Activated naive CD4-positive, alpha-beta T cell treated with anti-CD3 and anti-CD28 coated beads for 36 hours (primary cell): Measurements from ENCODE around the gene TMEM123. TPM values are rescaled to one million over a fixed set of nuclear protein-coding genes. Genes with fewer than 3 reads are reported as not detected.
"Not testable (repeated sequence)": the region's sequence is repeated elsewhere in the genome, so short reads cannot be mapped to it uniquely, and the experiment has no call there.

Experiments
- CTCF ChIA-PET: fragments of 350-600 bp; sonication (Branson Sonifier 250); formaldehyde crosslinking; loops from one replicate; lab custom pipeline; 2021; ENCODE audit warnings: antibody characterized with exemption; lab: Charles Lee
- DNase-seq: peaks from one replicate; pipeline ENCODE4 v3.0.0-alpha.2; 2020
- H3K27ac Mint-ChIP-seq: one replicate; pipeline ENCODE4 v1.8.0; 2021; ENCODE audit warnings: mild to moderate bottlenecking, mixed read lengths
- H3K27me3 Mint-ChIP-seq: one replicate; pipeline ENCODE4 v1.8.0; 2021; ENCODE audit warnings: low read depth, mixed read lengths
- H3K36me3 Mint-ChIP-seq: one replicate; pipeline ENCODE4 v1.8.0; 2021; ENCODE audit warnings: low read depth, mixed read lengths
- H3K4me1 Mint-ChIP-seq: one replicate; pipeline ENCODE4 v1.8.0; 2021; ENCODE audit warnings: low read depth, mixed read lengths
- H3K4me3 Mint-ChIP-seq: one replicate; pipeline ENCODE4 v1.8.0; 2021; ENCODE audit warnings: mild to moderate bottlenecking, moderate library complexity, mixed read lengths
- H3K9me3 Mint-ChIP-seq: one replicate; pipeline ENCODE4 v1.8.0; 2021; ENCODE audit warnings: mixed read lengths
- intact Hi-C: fragments of 100-400 bp; cut with micrococcal nuclease; formaldehyde crosslinking; loops from one replicate; pipeline ENCODE4 v1.15.1; 2023
- total RNA-seq, 2 experiments: library from RNA; stranded (reverse); gene quantifications; one replicate each; pipeline ENCODE4 v1.2.3, GENCODE V29; 2021

TMEM123 gene
- total RNA-seq, 2 experiments from 2014 or later = 232 to 255 TPM

DNA sequence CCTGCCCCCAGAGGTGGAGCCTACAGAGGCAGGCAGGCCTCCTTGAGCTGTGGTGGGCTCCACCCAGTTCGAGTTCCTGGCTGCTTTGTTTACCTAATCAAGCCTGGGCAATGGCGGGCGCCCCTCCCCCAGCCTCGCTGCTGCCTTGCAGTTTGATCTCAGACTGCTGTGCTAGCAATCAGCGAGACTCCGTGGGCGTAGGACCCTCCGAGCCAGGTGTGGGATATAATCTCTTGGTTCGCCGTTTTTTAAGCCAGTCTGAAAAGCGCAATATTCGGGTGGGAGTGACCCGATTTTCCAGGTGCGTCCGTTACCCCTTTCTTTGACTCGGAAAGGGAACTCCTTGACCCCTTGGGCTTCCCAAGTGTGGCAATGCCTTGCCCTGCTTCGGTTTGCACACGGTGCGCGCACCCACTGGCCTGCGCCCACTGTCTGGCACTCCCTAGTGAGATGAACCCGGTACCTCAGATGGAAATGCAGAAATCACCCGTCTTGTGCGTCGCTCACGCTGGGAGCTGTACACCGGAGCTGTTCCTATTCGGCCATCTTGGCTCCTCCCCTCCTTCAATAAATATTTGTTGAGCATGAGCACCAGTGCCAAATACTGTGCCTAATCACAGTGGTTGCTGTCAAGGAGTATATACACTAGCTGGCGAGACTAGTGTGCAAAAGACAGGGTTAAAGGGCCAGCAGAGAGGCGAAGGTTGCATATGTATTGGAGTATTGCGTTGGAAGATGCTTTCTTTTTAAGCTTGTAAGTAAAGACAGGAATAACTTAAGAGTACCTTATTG is 77.7 kb downstream of the TMEM123 start:
- CTCF ChIA-PET = interaction anchor here (1.0 to 2.1 kb wide), 4 partner anchors 8 to 238 kb away, joined by 3 to 15 read pairs (median 4); no protein-coding TSS in a partner anchor

DNA sequence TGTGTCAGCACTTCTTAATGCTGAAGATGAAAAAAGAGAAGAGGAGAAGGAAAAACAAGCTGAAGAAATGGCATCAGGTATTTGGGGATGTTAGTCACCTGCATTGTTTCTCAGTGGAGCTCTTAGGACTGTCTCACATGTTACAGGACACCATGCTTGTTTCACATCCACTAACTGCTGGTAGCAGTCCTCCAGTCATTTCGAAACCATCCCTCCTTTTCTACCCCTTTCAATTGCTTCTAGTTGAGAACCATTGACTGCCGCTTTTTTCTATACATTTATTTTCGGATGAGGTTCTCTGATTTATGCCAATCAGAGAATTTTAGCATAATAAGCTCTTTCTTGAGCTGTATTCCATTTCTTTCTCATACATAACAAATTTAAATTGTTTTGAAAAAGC is 84.1 kb downstream of the TMEM123 start:
- H3K27me3 Mint-ChIP-seq = no peaks in the 10 kb centered on the region
- no peak for DNase-seq
- no peak overlapping the region for H3K4me3 Mint-ChIP-seq
- peaks cover 1% of the 10 kb centered on the region for H3K9me3 Mint-ChIP-seq
- H3K27ac Mint-ChIP-seq = peak overlapping the region; percentile 61
- peaks cover 31% of the 10 kb centered on the region for H3K4me1 Mint-ChIP-seq
- intact Hi-C loops = loop anchor here (1.0 kb wide), 1 partner anchor 85 kb away; no protein-coding TSS in a partner anchor
- CTCF ChIA-PET = interaction anchor here (0.6 to 3.8 kb wide), 8 partner anchors 15 to 245 kb away, joined by 3 to 19 read pairs (median 4); no protein-coding TSS in a partner anchor
- peaks cover 41% of the 10 kb centered on the region for H3K36me3 Mint-ChIP-seq

More for the DNA sequence above, 77.7 kb downstream of the TMEM123 start:
- DNase-seq, H3K27me3 Mint-ChIP-seq, intact Hi-C loops, H3K27ac Mint-ChIP-seq, H3K4me3 Mint-ChIP-seq, H3K9me3 Mint-ChIP-seq: not testable (repeated sequence)
- Mint-ChIP-seq H3K4me1 (peaks cover 28% of the 10 kb centered on the region), H3K36me3 (peaks cover 35% of the 10 kb centered on the region)

DNA sequence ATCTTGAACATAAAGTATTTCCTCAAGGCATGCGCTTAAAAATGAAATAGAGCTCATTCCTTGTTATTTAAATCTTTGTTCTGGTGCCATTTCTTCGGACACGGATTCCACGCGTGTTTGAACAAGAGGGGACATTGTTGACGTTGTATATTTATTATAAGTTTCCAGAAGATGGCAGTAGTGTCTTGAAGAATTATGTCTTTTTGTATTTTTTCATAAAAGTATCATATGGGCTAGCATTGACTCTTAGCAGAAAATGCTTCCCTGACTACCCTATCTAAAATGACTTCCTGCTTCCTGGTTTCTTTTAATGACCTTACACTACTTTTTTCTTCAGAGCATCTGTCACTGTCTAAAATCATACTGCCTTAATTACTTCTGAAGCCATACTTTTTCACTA is 85.2 kb downstream of the TMEM123 start:
- Mint-ChIP-seq H3K4me3 (no peak overlapping the region), H3K4me1 (peaks cover 34% of the 10 kb centered on the region), H3K27me3 (no peaks in the 10 kb centered on the region), H3K36me3 (peaks cover 45% of the 10 kb centered on the region), H3K9me3 (no peaks in the 10 kb centered on the region), H3K27ac (peak overlapping the region; percentile 1)
- CTCF ChIA-PET = interaction anchor here (0.7 to 3.8 kb wide), 13 partner anchors 8 to 299 kb away, joined by 3 to 19 read pairs (median 4); no protein-coding TSS in a partner anchor
- intact Hi-C loops = loop anchor here (1.0 kb wide), 4 partner anchors 63 to 299 kb away; no protein-coding TSS in a partner anchor
- DNase-seq = no peak

DNA sequence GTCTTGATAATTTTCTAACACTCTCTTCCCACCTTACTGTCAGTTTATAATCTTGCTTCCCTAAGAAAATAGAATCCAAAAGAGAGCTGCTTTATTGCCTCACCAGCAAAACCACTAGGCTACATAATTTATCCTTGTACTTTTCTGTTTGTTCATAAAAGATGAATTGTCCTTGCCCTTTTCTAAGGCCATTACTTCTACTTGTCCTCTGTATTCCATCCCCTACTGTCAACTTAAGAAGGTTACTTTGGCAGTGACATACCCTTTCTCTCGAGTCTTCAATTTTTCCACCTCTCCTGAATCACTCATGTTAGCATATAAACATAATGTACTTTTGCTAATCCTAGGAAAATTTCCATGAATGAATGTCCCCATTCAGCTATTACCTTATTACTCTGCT is 87.6 kb downstream of the TMEM123 start:
- peaks cover 50% of the 10 kb centered on the region for H3K4me1 Mint-ChIP-seq
- CTCF ChIA-PET = interaction anchor here (1.3 to 1.8 kb wide), 3 partner anchors 23 to 131 kb away, joined by 3 to 6 read pairs (median 6); no protein-coding TSS in a partner anchor
- DNase-seq = no peak
- H3K27me3 Mint-ChIP-seq = no peaks in the 10 kb centered on the region
- peaks cover 56% of the 10 kb centered on the region for H3K36me3 Mint-ChIP-seq
- H3K4me3 Mint-ChIP-seq = no peak overlapping the region
- H3K27ac Mint-ChIP-seq = no peak overlapping the region
- intact Hi-C loops = no loop called here
- peaks cover 1% of the 10 kb centered on the region for H3K9me3 Mint-ChIP-seq

DNA sequence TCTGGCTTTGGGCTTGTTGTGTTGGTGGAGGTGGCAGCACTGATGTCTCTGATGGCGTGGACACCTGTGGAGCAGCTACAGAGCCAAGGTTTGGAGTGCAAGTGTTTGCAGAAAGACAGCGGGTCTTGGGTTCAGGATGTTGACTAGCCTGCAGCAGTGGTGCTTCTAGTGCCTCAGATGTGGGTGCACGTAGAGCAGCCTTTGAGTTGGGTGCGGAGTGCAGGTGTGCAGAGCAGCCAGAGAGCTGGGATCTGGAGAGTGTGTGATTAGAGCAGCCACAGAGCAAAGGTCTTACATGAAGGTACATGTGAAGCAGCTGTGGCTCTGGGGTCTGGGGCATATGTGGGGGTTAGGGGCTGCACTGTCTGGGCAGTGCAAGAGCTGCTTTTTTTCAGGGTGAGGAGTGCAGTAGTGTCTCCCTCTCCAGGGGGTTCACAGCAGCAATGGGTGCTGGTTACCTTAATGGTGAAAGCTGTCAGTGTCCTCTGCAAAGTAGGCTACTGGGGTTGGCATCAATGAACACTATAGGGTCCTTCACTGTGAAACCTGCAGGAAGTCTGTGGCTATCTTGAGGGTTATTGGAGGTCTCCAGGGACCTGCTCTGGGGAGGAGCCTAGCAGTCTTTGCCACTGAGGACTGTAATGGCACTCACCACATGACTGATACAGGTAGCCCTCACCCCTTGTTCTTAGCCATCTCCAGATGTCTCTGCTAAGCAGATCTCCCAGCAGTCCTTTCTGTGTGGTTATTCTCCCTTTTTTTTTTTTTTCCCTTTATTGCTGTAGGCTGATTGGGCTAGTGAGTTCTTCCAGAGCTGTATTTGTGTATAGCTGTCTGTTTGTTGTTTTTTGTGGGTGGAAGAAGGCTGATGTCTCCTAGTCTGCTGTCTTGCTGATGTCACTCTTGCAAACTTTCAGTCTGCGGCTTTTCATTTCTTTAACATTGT is 91.2 kb downstream of the TMEM123 start:
- CTCF ChIA-PET = interaction anchor here (1.0 to 3.4 kb wide), 2 partner anchors 29 to 251 kb away, joined by 5 to 17 read pairs; no protein-coding TSS in a partner anchor
- Mint-ChIP-seq H3K4me1 (peaks cover 54% of the 10 kb centered on the region), H3K36me3 (peaks cover 59% of the 10 kb centered on the region)

DNA sequence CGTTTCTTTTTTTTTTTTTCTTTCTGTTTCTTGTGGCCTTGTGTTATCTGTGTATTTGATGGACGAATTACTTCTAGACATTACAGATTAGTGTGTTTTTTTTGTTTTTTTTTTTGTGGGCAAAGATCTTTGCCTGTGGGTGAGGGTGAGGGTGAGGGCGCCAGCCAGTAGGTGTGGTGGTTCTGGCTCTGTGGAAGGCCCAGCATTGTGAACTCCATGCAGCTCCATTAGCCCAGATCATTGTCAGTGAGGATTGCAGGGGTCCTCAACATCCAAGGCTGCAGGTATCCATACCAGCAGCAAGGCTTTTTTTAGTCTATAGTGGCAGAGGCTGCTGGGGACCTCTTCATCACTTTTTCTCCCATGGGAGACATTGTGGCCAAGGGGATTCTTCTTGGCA is 91.9 kb downstream of the TMEM123 start:
- intact Hi-C loops = loop anchor here (1.0 kb wide), 1 partner anchor 13 kb away; the partner anchor contains the start of gene BIRC2
- no peaks in the 10 kb centered on the region for H3K27me3 Mint-ChIP-seq
- H3K4me3 Mint-ChIP-seq = peak overlapping the region; percentile 49

More for the DNA sequence above, 91.2 kb downstream of the TMEM123 start:
- Mint-ChIP-seq H3K27ac (peak overlapping the region; percentile 79), H3K9me3 (peaks cover 1% of the 10 kb centered on the region), H3K27me3 (no peaks in the 10 kb centered on the region), H3K4me3 (peak overlapping the region; percentile 49)
- intact Hi-C loops = loop anchor here (1.0 kb wide), 2 partner anchors 14 to 73 kb away; partner anchors contain the start of gene BIRC2
- DNase-seq = peak; percentile 44

DNA sequence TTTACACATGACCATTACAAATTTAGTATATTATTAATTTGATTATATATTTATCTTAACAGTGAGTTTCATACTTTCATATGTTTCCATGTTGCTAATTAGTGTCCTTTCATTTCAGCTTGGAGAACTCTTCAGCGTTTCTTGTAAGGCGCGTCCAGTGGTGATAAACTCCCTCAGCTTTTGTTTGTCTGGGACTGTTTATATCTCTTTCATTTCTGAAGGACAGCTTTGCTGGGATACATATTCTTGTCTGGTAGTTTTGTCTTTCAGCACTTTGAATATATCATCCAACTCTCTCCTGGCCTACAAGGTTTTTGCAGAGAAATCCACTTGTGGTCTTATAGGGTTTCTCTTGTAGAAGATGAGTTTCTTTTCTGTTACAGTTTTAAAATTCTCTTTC is 93.2 kb downstream of the TMEM123 start:
- no peak for DNase-seq
- peaks cover 66% of the 10 kb centered on the region for H3K36me3 Mint-ChIP-seq
- no peak overlapping the region for H3K4me3 Mint-ChIP-seq
- H3K4me1 Mint-ChIP-seq = peaks cover 65% of the 10 kb centered on the region
- intact Hi-C loops = no loop called here
- H3K27ac Mint-ChIP-seq = no peak overlapping the region
- H3K27me3 Mint-ChIP-seq = no peaks in the 10 kb centered on the region
- peaks cover 4% of the 10 kb centered on the region for H3K9me3 Mint-ChIP-seq
- CTCF ChIA-PET = interaction anchor here (0.6 to 3.4 kb wide), 7 partner anchors 10 to 307 kb away, joined by 3 to 18 read pairs (median 5); no protein-coding TSS in a partner anchor

More for the DNA sequence above, 91.9 kb downstream of the TMEM123 start:
- peaks cover 56% of the 10 kb centered on the region for H3K4me1 Mint-ChIP-seq
- DNase-seq = no peak
- peaks cover 66% of the 10 kb centered on the region for H3K36me3 Mint-ChIP-seq
- H3K9me3 Mint-ChIP-seq = peaks cover 1% of the 10 kb centered on the region
- CTCF ChIA-PET = interaction anchor here (0.6 to 3.4 kb wide), 5 partner anchors 8 to 252 kb away, joined by 3 to 18 read pairs (median 5); no protein-coding TSS in a partner anchor
- peak overlapping the region; percentile 79 for H3K27ac Mint-ChIP-seq

DNA sequence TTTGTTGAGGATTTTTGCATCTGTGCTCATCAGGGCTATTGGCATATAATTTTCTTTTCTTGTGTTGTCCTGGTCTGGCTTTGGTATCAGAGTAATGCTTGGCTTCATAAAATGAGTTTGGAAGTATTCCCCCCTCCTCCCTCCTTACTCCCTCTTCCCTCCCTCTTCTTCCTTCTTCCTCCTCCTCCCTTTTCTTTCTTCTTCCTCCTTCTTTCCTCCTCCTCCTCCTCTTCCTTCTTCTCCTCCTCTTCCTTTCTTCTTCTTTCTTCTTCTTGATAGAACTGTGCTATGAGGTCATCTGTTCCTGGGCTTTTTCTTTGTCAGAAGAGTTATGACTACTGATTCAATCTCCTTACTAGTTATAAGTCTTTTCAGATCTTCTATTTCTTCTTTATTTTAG is 95.4 kb downstream of the TMEM123 start:
- Mint-ChIP-seq H3K9me3 (peaks cover 4% of the 10 kb centered on the region), H3K27ac (peak overlapping the region; percentile 9), H3K27me3 (no peaks in the 10 kb centered on the region), H3K36me3 (peaks cover 63% of the 10 kb centered on the region), H3K4me1 (peaks cover 65% of the 10 kb centered on the region), H3K4me3 (no peak overlapping the region)
- CTCF ChIA-PET = interaction anchor here (1.5 kb wide), 1 partner anchor 34 kb away, joined by 3 read pairs; no protein-coding TSS in a partner anchor
- DNase-seq = no peak
- intact Hi-C loops = no loop called here

DNA sequence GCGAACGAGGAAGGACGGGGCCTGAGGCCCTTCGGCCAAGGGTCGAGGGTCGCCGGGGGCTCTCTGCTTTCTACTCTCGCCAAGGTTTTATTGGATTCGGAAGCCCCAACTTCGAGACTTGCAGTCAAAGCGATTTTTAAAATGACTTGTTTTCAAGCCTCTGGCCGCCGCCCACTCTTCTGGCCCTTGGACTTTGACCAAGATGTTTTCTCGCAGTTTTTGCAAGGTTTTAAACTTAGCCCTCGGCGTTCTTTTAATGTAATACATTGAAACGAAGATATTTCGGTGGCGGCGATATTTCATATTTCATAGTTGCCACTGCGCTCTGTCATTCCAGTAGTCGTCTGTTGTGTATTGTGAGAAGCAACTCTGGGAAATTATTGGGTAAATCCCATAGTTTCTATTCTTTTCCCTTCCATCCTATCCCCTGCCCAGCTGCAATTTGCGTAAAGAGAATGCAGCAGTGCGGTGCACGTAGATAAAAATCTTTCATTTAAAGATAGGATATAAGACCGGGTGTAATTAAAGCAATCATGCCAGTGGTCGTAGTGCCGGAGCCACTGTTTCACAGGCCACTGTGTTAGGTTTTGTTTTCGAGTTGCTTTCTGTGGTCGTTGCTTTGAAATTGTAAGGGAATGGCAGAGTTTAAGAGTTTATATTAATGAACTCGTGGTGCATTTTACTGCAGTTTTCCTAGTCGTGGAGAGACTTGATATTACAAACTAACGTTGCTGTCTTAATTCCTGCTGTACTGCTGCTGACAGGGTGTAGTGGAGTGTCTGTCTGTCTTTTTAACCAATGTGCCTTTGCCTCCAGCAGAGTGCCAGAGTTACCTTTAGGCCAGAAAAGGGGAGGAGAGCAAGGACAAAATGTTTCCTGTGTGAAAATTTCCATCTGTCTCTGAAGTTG is 104.8 kb downstream of the TMEM123 start:
- Mint-ChIP-seq H3K4me3 (peak overlapping the region; percentile 77), H3K36me3 (peaks cover 27% of the 10 kb centered on the region), H3K9me3 (no peaks in the 10 kb centered on the region), H3K27ac (peak overlapping the region; percentile 99), H3K4me1 (peaks cover 43% of the 10 kb centered on the region), H3K27me3 (no peaks in the 10 kb centered on the region)
- CTCF ChIA-PET = interaction anchor here (1.1 to 3.2 kb wide), 7 partner anchors 12 to 319 kb away, joined by 3 to 18 read pairs (median 7); no protein-coding TSS in a partner anchor
- DNase-seq = peak; percentile 40
- intact Hi-C loops = loop anchor here (1.0 kb wide), 9 partner anchors 14 to 432 kb away; partner anchors contain the start of genes BIRC3, CEP126 and TMEM123

DNA sequence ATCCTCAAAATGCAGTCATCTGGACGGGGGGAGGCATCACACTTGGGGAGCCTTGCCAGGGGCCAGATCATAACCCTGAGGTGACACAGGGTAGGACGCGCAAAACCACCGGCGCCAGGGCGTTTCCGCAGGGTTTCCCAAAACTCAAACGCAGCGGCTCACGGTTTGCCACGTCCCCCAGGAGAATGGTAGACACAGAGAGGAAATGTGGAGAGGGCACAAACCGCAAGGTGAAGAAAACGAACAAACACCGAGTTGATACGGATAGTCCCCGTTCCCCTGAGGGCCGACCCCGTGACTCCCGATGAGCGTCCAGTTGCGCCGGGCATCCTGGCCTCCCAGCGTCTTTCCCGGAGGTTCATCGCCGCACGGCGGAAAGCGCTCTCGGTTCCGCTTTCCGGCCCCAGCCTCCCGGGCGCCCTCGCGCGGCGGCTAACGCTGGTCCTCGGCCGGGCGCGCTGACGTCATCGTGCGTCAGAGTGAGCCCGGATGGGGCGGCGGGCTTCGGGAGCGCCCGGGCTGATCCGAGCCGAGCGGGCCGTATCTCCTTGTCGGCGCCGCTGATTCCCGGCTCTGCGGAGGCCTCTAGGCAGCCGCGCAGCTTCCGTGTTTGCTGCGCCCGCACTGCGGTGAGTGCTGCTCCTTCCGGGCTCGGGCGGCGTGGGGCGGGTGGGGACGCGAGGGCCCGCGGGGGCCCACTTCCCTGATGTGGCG is 105.7 kb downstream of the TMEM123 start, which contains the start of gene BIRC2:
BIRC2 (plus strand) TSS at position 467 of the 714 bp plus-strand sequence. CDS start 2,641 bp downstream, outside the sequence.
- peak within 1 kb of the TSS; percentile 77 for H3K4me3 Mint-ChIP-seq
- no peaks in the 10 kb centered on the region for H3K9me3 Mint-ChIP-seq
- CTCF ChIA-PET = no interaction called here
- no peaks in the 10 kb centered on the region for H3K27me3 Mint-ChIP-seq
- peaks cover 27% of the 10 kb centered on the region for H3K36me3 Mint-ChIP-seq
- peak; percentile 95 for DNase-seq
- peaks cover 45% of the 10 kb centered on the region for H3K4me1 Mint-ChIP-seq
- intact Hi-C loops = loop anchor here (1.0 kb wide), 14 partner anchors 14 to 432 kb away; partner anchors contain the start of genes BIRC3, CEP126 and TMEM123
- peak within 1 kb of the TSS; percentile 99 for H3K27ac Mint-ChIP-seq
